Chondrocyte (in vitro differentiated cells): Measurements from ENCODE around the gene KCNJ4. TPM values are rescaled to one million over a fixed set of nuclear protein-coding genes. Genes with fewer than 3 reads are reported as not detected.
"Not testable (repeated sequence)": the region's sequence is repeated elsewhere in the genome, so short reads cannot be mapped to it uniquely, and the experiment has no call there.

Experiments used
- DNase-seq: peaks from one replicate; pipeline ENCODE4 v3.0.0; 2021; ENCODE audit warnings: mixed read lengths, low spot score
- H3K27ac Mint-ChIP-seq: one replicate; pipeline ENCODE4 v1.8.0; 2021; ENCODE audit warnings: mild to moderate bottlenecking, moderate library complexity, mixed read lengths; ENCODE audit not compliant: unreplicated experiment
- H3K27me3 Mint-ChIP-seq: 2 replicates; pipeline ENCODE4 v1.8.0; 2021; ENCODE audit warnings: low read depth, mixed read lengths
- H3K36me3 Mint-ChIP-seq: 2 replicates; pipeline ENCODE4 v1.8.0; 2021; ENCODE audit warnings: low read depth, mixed read lengths
- H3K4me1 Mint-ChIP-seq: 2 replicates; pipeline ENCODE4 v1.8.0; 2021; ENCODE audit warnings: low read depth, mild to moderate bottlenecking, mixed read lengths
- H3K4me3 Mint-ChIP-seq: one replicate; pipeline ENCODE4 v1.8.0; 2021; ENCODE audit warnings: mild to moderate bottlenecking, moderate library complexity, mixed read lengths; ENCODE audit not compliant: unreplicated experiment
- H3K9me3 Mint-ChIP-seq: 2 replicates; pipeline ENCODE4 v1.8.0; 2021; ENCODE audit warnings: low read depth, mixed read lengths
- total RNA-seq: library from RNA; stranded (reverse); gene quantifications from 3 replicates; pipeline ENCODE4 v1.2.1, GENCODE V29; 2021
- TF ChIP-seq, protein P1 (sequence below): fragments of 200-600 bp; sonication (generic); IDR thresholded peaks from 2 replicates; pipeline ENCODE4 v1.5.0; 2021; ENCODE audit warnings: antibody characterized with exemption, mild to moderate bottlenecking, moderate library complexity

KCNJ4 gene
- total RNA-seq, 1 donor from 2014 or later = 0.27 TPM

DNA sequence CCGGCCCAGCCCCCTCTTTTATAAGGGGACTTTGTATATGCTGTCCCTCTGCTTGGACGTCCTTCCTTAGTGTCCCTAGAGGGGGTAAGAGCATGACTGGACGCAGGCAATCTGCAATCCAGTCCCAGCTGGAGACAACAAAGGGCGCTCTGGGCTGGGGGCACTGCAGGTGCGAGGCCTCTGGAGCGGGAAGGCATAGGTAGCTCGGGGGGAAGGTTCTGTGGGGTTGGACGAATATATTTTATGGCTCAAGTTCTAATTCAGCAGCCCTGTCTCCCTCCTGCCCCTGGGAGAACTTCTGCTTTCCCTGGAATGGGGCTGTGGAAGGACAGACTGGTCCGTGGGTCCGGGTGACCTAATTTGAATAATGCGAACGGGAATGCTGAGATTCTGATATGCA lies 40.0 kb downstream of the KCNJ4 start:
- Mint-ChIP-seq H3K9me3 (no peaks in the 10 kb centered on the region), H3K4me1 (no peaks in the 10 kb centered on the region), H3K36me3 (no peaks in the 10 kb centered on the region), H3K27ac (no peak overlapping the region), H3K4me3 (no peak overlapping the region), H3K27me3 (no peaks in the 10 kb centered on the region)
- DNase-seq = peak; percentile 40
- TF ChIP-seq, protein P1, sequence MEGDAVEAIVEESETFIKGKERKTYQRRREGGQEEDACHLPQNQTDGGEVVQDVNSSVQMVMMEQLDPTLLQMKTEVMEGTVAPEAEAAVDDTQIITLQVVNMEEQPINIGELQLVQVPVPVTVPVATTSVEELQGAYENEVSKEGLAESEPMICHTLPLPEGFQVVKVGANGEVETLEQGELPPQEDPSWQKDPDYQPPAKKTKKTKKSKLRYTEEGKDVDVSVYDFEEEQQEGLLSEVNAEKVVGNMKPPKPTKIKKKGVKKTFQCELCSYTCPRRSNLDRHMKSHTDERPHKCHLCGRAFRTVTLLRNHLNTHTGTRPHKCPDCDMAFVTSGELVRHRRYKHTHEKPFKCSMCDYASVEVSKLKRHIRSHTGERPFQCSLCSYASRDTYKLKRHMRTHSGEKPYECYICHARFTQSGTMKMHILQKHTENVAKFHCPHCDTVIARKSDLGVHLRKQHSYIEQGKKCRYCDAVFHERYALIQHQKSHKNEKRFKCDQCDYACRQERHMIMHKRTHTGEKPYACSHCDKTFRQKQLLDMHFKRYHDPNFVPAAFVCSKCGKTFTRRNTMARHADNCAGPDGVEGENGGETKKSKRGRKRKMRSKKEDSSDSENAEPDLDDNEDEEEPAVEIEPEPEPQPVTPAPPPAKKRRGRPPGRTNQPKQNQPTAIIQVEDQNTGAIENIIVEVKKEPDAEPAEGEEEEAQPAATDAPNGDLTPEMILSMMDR = no peak

DNA sequence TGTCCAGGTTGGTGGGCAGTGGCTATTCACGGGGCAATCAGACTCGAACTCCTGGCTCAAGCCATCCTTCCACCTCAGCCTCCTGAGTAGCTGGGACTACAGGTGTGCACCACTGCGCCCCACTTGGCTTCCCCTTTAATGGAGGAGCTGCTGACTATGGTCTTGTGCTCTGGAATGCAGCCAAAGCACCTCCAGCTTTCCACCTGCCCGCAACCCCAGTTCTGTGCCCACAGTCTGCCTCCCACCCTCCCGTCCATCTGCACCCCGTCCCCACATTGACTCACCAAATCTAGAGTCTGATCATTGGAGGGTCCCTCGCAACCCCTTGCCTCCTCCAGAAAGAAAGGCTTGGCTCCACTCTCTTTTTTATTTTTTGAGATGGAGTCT lies 41.0 kb downstream of the KCNJ4 start:
- Mint-ChIP-seq H3K27ac (no peak overlapping the region), H3K4me1 (no peaks in the 10 kb centered on the region), H3K4me3 (no peak overlapping the region), H3K36me3 (no peaks in the 10 kb centered on the region), H3K27me3 (no peaks in the 10 kb centered on the region), H3K9me3 (no peaks in the 10 kb centered on the region)
- DNase-seq = no peak
- TF ChIP-seq, protein P1 = no peak

DNA sequence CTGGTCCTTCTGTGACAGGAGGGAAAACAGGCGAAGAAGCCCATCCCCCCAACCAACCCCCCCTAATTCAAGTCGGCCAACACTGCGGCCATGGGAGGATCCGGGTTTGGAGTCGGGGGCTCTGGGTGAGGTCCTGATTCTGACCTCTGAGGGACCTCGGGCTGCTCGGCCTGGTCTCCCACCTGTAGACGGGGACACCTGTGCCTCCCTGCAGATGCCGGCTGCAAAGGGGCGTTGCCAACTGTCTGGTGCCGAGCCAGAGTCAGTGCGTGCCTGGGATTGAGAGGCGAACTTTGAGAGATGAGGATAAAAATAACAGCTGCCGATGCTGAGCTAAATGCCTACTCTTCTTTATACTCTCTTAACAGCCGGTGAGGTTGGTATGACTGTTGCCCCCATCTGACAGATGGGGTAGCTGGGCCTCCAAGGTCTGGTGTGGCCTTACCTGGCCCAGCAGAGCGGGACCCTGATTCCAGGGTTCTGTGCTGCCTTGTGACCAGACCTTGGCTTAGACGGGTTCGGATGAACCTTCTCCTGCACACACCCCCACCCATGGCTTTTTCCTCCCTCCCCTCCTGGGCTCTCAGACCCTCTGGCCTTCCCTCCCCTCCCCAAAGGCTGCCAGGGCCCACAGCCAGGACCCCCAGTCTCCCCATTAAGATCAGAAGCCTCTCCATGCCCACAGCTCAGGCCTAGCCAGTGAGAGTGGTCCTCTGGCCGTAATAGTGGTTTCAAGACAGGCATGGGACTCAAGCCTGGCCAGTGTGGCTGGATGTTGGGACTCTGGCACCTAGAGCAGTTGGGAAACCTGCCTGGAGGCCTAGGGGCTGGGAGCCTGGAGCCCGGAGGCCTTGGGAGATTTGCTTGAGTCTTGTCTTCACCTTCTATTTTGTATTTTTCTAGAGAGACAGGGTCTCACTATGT lies 41.7 kb downstream of the KCNJ4 start:
- Mint-ChIP-seq H3K36me3 (no peaks in the 10 kb centered on the region), H3K4me3 (no peak overlapping the region), H3K27me3 (no peaks in the 10 kb centered on the region), H3K4me1 (no peaks in the 10 kb centered on the region), H3K9me3 (no peaks in the 10 kb centered on the region), H3K27ac (no peak overlapping the region)
- TF ChIP-seq, protein P1 = peak; percentile 38
- peak; percentile 87 for DNase-seq

DNA sequence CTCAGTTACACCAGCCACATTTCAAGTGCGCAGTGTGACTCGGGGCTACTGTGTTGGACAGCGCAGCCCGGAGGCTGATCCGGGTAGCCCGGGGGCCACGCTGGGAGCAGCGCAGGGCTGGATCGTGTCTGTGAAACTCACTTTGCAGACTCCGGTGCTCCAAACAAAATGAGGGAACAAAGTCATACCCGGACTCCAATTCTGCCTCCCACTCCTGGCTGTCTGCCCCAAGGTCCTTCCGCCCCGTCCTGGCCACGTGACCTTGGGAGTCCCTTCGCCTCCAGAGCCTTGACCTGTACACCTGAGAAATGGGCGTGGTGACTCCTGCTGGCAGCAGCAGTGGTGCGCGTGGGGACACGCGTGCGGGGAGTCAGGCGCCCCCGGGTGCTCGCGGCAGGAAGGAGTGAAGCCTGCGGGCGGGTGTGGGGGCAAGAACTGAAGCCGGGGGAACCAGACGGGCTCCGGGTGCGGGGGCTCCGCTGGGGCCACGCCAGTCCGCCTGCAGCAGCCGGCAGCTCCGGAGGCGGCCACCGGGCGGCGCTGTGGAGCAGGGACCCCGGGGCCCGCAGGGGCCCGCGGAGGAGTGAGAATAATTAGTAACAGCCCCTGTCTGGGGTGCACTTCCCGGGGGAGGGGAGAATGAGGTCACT lies 42.4 kb downstream of the KCNJ4 start:
- TF ChIP-seq, protein P1 = peak; percentile 79
- no peak overlapping the region for H3K27ac Mint-ChIP-seq
- DNase-seq = peak; percentile 90
- no peaks in the 10 kb centered on the region for H3K27me3 Mint-ChIP-seq
- no peaks in the 10 kb centered on the region for H3K36me3 Mint-ChIP-seq
- no peaks in the 10 kb centered on the region for H3K4me1 Mint-ChIP-seq
- H3K9me3 Mint-ChIP-seq = no peaks in the 10 kb centered on the region
- H3K4me3 Mint-ChIP-seq = no peak overlapping the region

DNA sequence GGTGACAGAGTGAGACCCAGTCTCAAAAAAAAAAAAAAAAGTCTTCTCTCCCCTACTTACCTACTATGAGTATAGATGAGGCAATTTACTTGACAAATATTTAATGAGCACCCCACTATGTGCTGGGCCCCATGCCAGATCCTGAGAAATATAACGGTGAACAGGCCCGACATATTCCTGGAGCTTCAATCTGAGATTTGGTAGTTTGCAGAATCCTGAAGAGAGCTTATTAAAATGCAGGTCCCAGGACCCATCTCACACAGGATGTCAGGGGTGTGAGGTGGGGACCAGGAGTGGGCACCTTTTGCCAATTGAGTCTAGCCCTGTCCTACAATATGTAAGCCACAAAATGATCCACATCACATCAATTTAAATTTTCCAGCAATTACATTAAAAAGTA lies 44.0 kb downstream of the KCNJ4 start:
- Mint-ChIP-seq H3K4me3 (no peak overlapping the region), H3K4me1 (no peaks in the 10 kb centered on the region), H3K27ac (no peak overlapping the region), H3K36me3 (no peaks in the 10 kb centered on the region), H3K9me3 (no peaks in the 10 kb centered on the region), H3K27me3 (no peaks in the 10 kb centered on the region)
- no peak for DNase-seq
- TF ChIP-seq, protein P1 = no peak

DNA sequence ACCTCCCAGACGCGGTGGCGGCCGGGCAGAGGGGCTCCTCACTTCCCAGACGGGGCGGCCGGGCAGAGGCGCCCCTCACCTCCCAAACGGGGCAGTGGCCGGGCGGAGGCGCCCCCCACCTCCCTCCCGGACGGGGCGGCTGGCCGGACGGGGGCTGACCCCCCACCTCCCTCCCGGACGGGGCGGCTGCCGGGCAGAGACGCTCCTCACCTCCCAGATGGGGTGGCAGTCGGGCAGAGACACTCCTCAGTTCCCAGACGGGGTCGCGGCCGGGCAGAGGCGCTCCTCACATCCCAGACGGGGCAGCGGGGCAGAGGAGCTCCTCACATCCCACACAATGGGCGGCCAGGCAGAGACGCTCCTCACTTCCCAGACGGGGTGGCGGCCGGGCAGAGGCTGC lies 45.1 kb downstream of the KCNJ4 start:
- DNase-seq, H3K9me3 Mint-ChIP-seq, H3K4me1 Mint-ChIP-seq, H3K4me3 Mint-ChIP-seq, H3K27me3 Mint-ChIP-seq, H3K36me3 Mint-ChIP-seq, H3K27ac Mint-ChIP-seq: not testable (repeated sequence)
